ENCODE data around the gene OR14C36.
"Not testable (repeated sequence)": the region's sequence is repeated elsewhere in the genome, so short reads cannot be mapped to it uniquely, and the experiment has no call there.

Gene OR14C36, protein sequence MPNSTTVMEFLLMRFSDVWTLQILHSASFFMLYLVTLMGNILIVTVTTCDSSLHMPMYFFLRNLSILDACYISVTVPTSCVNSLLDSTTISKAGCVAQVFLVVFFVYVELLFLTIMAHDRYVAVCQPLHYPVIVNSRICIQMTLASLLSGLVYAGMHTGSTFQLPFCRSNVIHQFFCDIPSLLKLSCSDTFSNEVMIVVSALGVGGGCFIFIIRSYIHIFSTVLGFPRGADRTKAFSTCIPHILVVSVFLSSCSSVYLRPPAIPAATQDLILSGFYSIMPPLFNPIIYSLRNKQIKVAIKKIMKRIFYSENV

DNA sequence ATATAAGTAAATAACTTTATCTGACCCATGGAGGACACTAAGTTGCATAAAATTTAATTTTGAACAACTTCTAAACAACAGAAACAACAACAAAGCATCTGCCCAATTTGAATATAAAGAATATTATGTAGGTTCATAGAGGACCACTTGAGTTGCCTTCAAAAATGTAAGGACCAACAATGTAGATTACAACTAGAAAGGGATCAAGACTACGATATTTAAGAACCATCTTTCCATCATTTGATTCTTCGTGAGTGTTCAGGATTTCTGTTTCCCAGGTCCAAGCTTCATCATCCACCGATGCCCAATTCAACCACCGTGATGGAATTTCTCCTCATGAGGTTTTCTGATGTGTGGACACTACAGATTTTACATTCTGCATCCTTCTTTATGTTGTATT lies at the start of gene OR14C36:
OR14C36 (plus strand) TSS at position 301 of the 400 bp plus-strand sequence; CDS start at position 301, 0 bp downstream.
- DNase-seq (ENCODE audit: low read depth in 2 of 2): no peak

DNA sequence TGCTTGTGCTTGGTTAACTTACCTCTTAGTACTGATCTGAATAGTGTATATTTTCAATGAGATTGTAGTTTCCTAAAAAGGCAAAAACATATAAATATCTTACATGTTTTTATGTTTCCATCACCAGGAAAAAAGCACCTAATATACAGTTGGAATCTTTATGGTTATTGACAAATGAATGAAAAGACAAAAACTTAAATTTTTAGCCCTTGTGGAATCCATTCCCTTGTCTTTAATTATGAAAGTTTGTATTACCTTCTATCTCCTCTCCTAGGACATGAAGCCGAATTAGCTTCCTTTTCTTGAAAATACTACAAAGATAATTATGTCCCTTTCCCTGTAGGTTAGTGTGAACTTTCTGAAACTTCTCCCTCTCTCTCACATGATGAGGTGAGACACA lies 45.3 kb upstream of the OR14C36 start, which contains the start of gene OR2T12:
OR2T12 (minus strand) TSS at position 101 of the 400 bp plus-strand sequence. CDS start 7,846 bp downstream, outside the sequence.
- DNase-seq (ENCODE audit: low read depth in 2 of 2): no peak

DNA sequence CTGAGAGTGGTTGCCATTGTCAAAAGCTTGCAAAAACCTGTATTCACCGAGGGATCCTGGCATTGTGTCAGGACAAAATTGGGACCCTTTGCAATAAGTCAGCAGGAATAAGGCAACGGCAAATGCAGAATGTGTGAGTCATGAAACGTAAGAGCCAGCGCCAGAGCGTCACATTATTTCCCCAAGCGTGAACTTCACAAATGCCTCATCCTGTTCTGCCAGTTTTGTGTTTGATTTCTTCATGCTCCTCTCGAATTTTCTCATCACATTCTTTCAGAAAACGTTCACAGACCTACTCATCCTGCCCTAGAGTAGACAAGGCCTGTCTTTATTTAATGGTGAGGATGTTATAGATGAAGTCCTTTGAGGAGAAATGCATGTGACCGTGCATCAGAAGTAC lies 42.9 kb upstream of the OR14C36 start:
- not testable (repeated sequence) for DNase-seq (ENCODE audit: low read depth in 2 of 2)

DNA sequence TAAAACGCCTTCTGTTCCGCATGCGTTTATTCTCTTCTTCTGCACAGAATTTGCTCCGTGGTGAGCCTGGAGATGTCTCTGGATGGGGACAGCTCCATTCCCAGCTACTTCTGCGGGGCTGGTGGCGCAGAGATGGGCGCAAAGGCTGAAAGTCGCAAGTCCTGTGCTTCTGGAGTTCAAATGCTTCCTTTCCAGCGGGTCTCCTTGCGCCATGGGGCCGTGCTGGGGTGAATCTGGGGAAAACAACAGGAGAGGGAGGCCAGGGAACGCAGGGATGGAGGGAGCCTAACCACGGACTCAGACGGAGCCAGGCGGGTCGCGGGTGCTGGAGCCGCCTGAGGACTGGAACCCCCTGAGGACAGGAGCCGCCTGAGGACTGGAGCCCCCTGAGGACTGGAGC lies 42.5 kb upstream of the OR14C36 start:
- DNase-seq (ENCODE audit: low read depth in 2 of 2): no peak

DNA sequence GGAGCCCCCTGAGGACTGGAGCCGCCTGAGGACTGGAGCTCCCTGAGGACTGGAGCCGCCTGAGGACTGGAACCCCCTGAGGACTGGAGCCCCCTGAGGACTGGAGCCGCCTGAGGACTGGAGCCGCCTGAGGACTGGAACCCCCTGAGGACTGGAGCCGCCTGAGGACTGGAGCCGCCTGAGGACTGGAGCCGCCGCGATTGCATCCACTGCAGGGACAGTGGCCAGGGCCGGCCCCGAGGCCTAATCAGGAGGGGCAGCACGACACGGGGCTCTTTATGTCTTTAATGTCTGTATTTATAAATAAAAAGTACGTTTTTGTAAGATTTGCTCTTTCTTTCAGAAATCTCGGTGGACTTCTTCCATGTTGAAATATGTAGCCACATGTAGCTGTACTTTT lies 41.8 kb upstream of the OR14C36 start:
- DNase-seq (ENCODE audit: low read depth in 2 of 2): not testable (repeated sequence)

DNA sequence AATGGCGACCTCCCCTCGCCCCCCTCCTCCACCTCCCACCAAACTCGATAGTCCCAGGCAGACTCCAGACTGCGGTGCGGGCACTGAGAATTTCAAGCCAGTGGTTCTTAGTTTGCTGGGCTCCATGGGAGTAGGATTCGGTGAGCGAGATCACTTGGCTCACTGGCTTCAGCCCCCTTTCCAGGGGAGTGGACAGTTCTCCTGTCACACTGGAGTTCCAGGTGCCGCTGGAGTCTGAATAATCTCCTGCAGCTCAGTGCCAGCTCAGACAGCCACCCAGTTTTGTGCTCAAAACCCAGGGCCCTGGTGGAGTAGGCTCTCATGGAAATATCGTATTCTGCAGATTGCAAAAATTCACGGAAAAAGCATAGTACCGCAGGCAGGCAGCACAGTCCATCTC lies 31.8 kb upstream of the OR14C36 start:
- DNase-seq (ENCODE audit: low read depth in 2 of 2): no peak

DNA sequence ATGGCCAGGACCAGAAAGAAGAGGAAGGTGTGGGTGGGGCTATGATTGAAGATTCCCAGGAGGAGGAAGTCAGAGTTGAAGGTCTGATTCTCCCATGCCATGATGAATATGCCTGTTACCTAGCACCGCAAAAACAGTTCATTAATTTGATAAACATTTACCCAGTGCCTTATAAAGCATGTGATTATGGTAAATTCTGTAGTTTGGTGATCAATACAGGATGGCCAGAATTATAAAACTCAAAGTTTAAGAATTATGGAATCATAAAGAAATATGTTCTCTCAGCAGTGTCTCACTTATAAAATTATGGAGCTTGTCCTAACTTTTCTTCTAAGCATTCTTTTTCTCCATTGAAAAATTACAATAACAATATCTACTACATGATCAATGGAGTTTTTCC lies 24.1 kb upstream of the OR14C36 start, which contains the start of gene OR2M7:
OR2M7 (minus strand) TSS at position 101 of the 400 bp plus-strand sequence; CDS start at position 101, 0 bp downstream.
- no peak for DNase-seq (ENCODE audit: low read depth in 2 of 2)

DNA sequence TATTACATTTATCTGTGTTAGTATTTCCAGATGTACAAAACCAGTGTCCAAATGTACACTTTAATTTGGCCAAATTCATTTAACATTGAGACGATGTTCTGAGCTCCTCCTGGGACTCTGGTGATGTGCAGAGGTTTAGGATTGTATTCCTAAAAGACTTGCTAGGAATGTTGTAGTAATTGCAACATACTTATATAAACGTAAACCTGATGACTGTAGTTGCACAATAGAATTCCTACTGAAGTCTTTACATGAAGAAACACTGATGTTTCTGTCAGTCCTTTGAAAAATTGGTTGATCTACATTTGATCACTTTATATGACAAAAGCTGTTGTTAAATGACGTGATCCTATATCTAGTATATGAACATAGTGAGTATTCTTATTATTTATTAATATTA lies 5.1 kb upstream of the OR14C36 start:
- DNase-seq (ENCODE audit: low read depth in 2 of 2): no peak

DNA sequence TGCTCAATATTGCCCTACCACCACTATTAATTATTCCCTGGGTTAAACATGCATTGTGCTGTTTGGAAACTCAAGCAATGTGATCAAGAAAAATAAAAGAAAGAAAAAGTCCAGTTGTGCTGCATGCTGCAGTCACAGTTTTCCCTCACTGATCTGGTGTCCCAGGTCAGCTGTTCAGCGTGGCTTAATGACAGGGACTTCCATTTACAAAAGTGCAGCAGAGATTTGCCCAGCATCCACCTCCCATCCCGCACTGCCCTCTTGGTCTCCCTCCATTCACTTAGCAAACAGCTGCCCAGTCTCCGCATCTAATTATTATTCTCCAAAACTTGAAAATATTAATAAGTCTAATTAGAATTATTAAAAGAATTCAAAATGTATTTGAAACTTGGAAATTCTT lies 10.8 kb downstream of the OR14C36 start:
- no peak for DNase-seq (ENCODE audit: low read depth in 2 of 2)

DNA sequence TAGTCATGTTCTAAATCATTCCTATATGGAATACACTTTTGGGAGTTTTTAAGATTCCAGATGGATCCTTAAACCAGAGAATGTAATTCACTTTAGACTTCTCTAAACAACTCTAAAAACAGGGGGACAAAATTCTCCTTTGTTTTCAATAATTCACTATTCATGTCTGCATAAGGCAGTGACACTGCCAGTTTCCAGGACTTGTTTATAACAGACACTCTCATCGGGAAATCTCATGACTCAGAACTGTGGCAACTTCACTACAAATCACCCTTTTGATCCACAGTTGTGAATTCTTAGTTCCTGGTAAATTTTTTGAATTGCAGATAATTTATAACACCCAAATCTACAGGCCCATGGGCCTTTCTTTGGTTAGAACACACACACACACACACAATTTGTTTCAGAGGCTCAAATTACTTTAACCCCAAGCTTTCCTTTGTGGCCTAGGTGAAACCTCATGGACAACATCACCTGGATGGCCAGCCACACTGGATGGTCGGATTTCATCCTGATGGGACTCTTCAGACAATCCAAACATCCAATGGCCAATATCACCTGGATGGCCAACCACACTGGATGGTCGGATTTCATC lies 12.6 kb downstream of the OR14C36 start, which contains the start of gene OR2T4:
OR2T4 (plus strand) TSS at position 545 of the 595 bp plus-strand sequence; CDS start at position 545, 0 bp downstream.
- DNase-seq (ENCODE audit: low read depth in 2 of 2): no peak

DNA sequence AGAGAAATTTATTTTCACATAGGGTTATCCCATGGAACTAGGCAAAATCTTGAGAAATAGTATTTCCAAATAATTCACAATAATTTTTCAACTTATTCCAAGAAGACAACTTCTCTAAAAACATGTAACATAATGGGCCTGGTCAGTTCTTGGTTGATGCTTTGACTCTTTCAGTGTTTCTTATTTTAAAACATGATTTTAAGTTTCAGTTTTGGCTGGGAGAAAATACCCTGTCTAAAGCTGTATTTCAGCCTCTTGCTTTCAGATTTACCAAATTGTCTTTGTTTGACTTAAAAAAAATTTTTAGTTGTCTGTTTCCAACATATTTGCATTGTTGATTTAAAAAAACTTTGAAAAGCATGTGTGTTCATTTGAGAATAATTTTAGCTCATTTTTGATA lies 18.0 kb downstream of the OR14C36 start:
- no peak for DNase-seq (ENCODE audit: low read depth in 2 of 2)

DNA sequence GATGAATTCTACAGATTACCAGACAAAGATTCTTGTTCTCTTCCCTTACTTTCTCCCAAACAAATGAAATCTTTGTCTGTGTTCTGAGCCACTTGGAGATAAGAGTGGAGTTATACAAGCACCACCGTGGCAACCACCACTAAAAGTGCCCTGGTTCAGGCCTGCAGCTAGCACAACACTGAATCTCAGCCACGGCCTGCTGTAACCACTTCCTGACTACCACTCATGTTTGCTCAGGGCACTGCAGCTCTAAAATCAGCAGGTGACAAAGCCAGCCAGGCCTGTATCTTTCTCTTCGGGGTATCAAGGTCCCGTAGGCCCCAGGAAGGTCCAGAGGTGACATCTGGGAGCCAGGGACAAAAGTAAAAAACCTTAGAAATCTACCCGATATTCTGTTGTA lies 23.8 kb downstream of the OR14C36 start:
- no peak for DNase-seq (ENCODE audit: low read depth in 2 of 2)

DNA sequence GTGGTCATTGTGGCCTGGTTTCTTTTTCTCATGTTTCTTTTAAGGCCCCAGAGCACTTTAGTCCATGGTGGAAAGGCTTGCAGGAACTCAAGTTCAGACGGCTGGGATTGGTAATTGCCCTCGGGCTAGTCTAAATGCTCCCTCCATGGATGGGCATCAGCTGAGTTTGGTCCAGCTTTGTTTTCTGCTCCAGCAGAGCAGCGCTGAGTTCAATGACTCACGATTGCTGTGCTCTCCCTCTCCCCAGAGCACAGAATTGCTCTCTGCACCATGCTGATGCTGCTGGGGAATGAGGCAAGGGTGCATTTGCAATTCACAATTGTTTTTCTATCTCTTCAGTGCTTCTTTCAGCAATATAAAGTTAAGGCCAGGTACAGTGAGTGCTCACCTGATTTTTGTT lies 25.2 kb downstream of the OR14C36 start:
- DNase-seq (ENCODE audit: low read depth in 2 of 2): no peak

DNA sequence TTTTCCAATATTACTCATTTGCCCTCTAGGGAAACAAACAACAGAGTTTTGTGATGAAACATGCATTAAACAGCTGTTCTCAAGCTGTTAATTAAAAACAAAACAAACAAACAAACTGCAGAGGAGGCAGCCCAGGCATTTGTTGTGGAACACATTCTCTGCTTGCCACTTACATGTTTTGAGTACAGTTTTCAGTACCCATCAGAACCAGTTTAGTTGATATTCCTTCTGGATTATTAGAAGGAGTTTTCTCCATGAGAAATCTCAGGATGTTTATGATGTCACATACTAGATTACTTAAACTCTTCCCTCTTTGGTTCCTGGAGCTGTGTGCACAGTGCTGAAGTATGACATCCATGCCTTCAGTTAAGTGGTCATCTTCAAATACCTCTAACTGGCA lies 26.9 kb downstream of the OR14C36 start, which contains the start of gene OR2T6:
OR2T6 (plus strand) TSS at position 301 of the 400 bp plus-strand sequence. CDS start 11,863 bp downstream, outside the sequence.
- DNase-seq (ENCODE audit: low read depth in 2 of 2): no peak

DNA sequence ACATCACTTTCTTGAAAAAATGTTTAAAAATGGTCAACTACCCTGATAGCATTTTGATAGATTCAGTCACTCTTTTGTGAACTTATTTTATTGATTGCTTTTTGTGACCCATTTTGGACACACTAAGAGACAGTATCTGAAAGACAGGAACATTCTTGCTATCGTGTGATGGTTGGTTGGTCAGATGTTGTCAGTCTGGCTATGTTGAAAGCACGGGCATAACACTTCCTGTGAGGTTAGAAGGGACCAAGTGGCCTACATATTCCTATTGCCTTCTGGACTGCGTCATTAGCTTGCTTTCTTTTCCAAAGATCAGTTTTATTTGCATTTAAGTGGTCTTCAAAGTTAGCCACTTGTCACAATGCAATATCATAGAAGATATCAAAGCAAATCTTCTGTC lies 28.3 kb downstream of the OR14C36 start:
- no peak for DNase-seq (ENCODE audit: low read depth in 2 of 2)

DNA sequence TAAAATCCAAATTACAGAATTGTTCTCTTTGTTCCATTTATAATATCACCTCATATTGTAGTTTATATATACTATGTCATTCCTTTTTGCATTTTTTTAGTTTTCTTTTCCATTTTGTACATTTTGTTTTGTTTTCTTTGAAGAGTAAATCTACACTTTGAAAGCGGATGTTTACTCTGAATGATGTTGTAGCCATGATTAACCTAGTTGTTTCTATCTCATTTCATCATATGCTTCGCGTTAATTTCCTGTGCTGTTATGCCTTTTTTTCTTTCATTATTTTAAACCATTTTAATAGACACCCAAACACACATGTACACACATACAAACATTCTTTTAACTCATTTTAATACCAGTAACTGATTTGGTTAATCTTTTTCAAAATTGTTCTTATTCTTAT lies 32.3 kb downstream of the OR14C36 start:
- DNase-seq (ENCODE audit: low read depth in 2 of 2): no peak

DNA sequence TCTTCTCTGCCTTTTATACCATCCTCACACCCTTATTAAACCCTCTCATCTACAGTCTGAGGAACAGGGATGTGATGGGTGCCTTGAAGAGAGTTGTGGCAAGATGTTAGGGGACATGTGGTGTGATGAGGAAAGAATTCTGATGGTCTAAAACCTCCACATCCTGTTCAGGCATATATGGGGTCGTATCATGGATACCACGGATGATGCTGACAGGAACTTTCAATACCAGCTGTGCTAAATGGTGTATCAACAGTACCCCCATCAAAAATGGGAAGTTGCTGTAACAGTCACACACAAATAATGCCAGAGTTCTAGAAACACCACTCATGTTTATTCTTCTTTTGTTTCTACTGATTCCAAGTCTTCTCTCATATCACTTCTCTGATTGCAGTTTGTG lies 39.9 kb downstream of the OR14C36 start:
- DNase-seq (ENCODE audit: low read depth in 2 of 2): no peak

DNA sequence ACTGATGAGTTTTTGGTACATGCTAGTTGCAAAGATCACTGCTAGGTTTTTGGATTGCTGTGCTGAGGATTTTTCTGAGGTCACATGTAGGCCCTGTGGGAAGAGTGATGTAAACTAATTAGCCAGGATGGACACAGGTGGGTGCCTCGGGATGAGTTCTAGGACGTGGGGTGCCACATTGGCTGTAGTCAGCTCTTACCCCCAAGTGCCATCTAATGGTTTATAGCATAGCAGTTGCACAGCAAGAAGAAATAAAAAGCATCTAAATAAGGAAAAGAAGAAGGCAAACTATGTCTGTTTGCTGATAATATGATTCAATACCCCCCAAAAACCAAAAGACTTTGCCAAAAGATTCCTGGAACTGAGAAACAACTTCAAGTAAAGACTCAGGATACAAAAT lies 44.5 kb downstream of the OR14C36 start:
- DNase-seq (ENCODE audit: low read depth in 2 of 2): no peak
